Loucy (cell line): ENCODE measurements around the gene TRAF3.

ENCODE experiments used
- H2AFZ ChIP-seq: fragments of 200-600 bp; sonication (generic); 2 replicates; pipeline ENCODE4 v1.6.0; 2016; ENCODE audit warnings: antibody characterized with exemption, mild to moderate bottlenecking, low read length, moderate library complexity
- H3F3A ChIP-seq: fragments of 200-600 bp; 2 replicates; pipeline ENCODE4 v1.6.0; 2016; ENCODE audit warnings: antibody characterized with exemption, low read depth, mild to moderate bottlenecking
- H3K27me3 ChIP-seq: fragments of 200-600 bp; sonication (generic); 2 replicates; pipeline ENCODE4 v1.6.1; 2014; ENCODE audit warnings: low read length, mild to moderate bottlenecking; ENCODE audit not compliant: insufficient read depth, poor library complexity, severe bottlenecking
- H3K36me3 ChIP-seq: fragments of 200-600 bp; sonication (generic); 2 replicates; pipeline ENCODE4 v1.6.1; 2016; ENCODE audit warnings: low read length; ENCODE audit not compliant: insufficient read depth
- H3K4me1 ChIP-seq: fragments of 200-600 bp; sonication (generic); 2 replicates; pipeline ENCODE4 v1.5.1; 2014; ENCODE audit warnings: low read length, mild to moderate bottlenecking; ENCODE audit not compliant: insufficient read depth, poor library complexity, severe bottlenecking
- H3K4me2 ChIP-seq: fragments of 200-600 bp; sonication (generic); 2 replicates; pipeline ENCODE4 v1.6.0; 2014; ENCODE audit warnings: antibody characterized with exemption, low read length, low read depth, mild to moderate bottlenecking; ENCODE audit not compliant: poor library complexity, severe bottlenecking
- H3K4me3 ChIP-seq: fragments of 200-600 bp; sonication (generic); 2 replicates; pipeline ENCODE4 v1.5.1; 2014; ENCODE audit warnings: low read length, mild to moderate bottlenecking, mixed read lengths; ENCODE audit not compliant: poor library complexity, severe bottlenecking
- H3K79me2 ChIP-seq: fragments of 200-600 bp; sonication (generic); 2 replicates; pipeline ENCODE4 v1.6.1; 2014; ENCODE audit warnings: low read length; ENCODE audit not compliant: insufficient read depth
- H3K9ac ChIP-seq: fragments of 200-600 bp; sonication (generic); 2 replicates; pipeline ENCODE4 v1.6.0; 2014; ENCODE audit warnings: mild to moderate bottlenecking, low read depth, low read length, moderate library complexity; ENCODE audit not compliant: poor library complexity, severe bottlenecking
- H3K9me2 ChIP-seq: fragments of 200-600 bp; sonication (generic); replicated peaks from 2 replicates; pipeline ENCODE4 v1.6.1; 2016; ENCODE audit warnings: low read depth, low read length, mixed read lengths
- H3K9me3 ChIP-seq: fragments of 200-600 bp; sonication (generic); 2 replicates; pipeline ENCODE4 v1.6.1; 2014; ENCODE audit warnings: mild to moderate bottlenecking, antibody characterized with exemption, low read length, low read depth; ENCODE audit not compliant: insufficient read depth
- H4K20me1 ChIP-seq: fragments of 200-600 bp; sonication (generic); 2 replicates; pipeline ENCODE4 v1.6.0; 2014; ENCODE audit warnings: antibody characterized with exemption, low read length, mild to moderate bottlenecking; ENCODE audit not compliant: insufficient read depth, poor library complexity, severe bottlenecking
- EZH2phosphoT487 ChIP-seq: fragments of 200-600 bp; IDR thresholded peaks from 2 replicates; pipeline ENCODE4 v1.6.1; 2018; ENCODE audit warnings: antibody characterized with exemption, mild to moderate bottlenecking, moderate library complexity, borderline replicate concordance
- TF ChIP-seq, protein P1 (sequence below): fragments of 200-600 bp; sonication (generic); conservative IDR thresholded peaks from 2 replicates; pipeline ENCODE4 v1.5.1; 2014; ENCODE audit warnings: mild to moderate bottlenecking, antibody characterized with exemption, low read length

Gene TRAF3

DNA sequence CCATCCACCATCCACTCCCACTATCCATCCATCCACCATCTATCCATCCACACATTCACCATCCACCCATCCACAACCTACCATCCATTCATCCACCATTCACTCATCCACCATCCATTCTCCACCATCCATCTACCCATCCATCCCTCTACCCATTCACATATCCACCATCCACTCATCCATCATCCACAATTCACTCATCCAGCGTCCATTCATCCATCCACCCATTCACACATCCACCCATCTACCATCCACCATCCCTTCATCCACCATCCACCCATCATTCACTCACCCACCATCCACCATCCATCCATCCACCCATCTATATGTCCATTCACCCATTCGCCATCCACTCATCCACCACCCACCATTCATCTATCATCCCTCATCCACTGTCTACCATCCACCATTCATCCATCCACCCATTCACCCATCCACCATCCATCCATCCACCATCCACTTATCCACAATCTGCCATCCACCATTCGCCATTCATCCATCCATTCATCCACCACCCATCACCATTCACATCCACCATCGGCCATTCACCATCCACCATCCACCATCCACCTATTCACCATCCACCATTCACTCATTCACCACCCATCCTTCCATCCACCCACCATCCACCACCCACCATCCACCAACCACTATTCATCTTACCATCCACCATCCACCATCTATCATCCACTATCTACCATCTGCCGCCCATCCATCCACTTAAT is 143.2 kb downstream of the TRAF3 start:
- no peak overlapping the region for H3K4me3 ChIP-seq
- no peaks in the 10 kb centered on the region for H4K20me1 ChIP-seq
- no peaks in the 10 kb centered on the region for H3K9me3 ChIP-seq
- no peak overlapping the region for H3K4me2 ChIP-seq
- H3K9ac ChIP-seq: no peak overlapping the region
- H3K79me2 ChIP-seq: no peaks in the 10 kb centered on the region
- H2AFZ ChIP-seq: no peak overlapping the region
- TF ChIP-seq EZH2phosphoT487: no peak
- TF ChIP-seq, protein P1, sequence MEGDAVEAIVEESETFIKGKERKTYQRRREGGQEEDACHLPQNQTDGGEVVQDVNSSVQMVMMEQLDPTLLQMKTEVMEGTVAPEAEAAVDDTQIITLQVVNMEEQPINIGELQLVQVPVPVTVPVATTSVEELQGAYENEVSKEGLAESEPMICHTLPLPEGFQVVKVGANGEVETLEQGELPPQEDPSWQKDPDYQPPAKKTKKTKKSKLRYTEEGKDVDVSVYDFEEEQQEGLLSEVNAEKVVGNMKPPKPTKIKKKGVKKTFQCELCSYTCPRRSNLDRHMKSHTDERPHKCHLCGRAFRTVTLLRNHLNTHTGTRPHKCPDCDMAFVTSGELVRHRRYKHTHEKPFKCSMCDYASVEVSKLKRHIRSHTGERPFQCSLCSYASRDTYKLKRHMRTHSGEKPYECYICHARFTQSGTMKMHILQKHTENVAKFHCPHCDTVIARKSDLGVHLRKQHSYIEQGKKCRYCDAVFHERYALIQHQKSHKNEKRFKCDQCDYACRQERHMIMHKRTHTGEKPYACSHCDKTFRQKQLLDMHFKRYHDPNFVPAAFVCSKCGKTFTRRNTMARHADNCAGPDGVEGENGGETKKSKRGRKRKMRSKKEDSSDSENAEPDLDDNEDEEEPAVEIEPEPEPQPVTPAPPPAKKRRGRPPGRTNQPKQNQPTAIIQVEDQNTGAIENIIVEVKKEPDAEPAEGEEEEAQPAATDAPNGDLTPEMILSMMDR: no peak
- H3K9me2 ChIP-seq: no peaks in the 10 kb centered on the region
- peaks cover 10% of the 10 kb centered on the region for H3K4me1 ChIP-seq
- H3K36me3 ChIP-seq: no peaks in the 10 kb centered on the region
- no peaks in the 10 kb centered on the region for H3F3A ChIP-seq
- H3K27me3 ChIP-seq: no peaks in the 10 kb centered on the region

DNA sequence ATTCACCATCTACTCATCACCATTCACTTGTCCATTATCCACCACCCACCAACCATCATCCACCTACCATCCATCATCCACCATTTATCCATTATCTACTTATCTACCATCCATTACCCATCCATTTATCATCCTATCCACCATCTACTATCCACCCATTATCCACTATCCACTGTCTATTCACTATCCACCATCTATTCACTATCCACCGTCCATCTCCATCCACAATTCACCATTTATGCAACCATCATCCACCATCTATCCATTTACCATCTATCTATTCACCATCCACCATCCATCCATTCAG is 143.7 kb downstream of the TRAF3 start:
- Histone ChIP-seq H3K4me1 (peaks cover 10% of the 10 kb centered on the region), H3K4me2 (no peak overlapping the region), H3K27me3 (no peaks in the 10 kb centered on the region), H3K79me2 (no peaks in the 10 kb centered on the region), H4K20me1 (no peaks in the 10 kb centered on the region), H2AFZ (no peak overlapping the region), H3K36me3 (no peaks in the 10 kb centered on the region), H3K4me3 (no peak overlapping the region), H3F3A (no peaks in the 10 kb centered on the region), H3K9ac (no peak overlapping the region), H3K9me2 (no peaks in the 10 kb centered on the region), H3K9me3 (no peaks in the 10 kb centered on the region)
- TF ChIP-seq, protein P1: no peak
- TF ChIP-seq EZH2phosphoT487: no peak

DNA sequence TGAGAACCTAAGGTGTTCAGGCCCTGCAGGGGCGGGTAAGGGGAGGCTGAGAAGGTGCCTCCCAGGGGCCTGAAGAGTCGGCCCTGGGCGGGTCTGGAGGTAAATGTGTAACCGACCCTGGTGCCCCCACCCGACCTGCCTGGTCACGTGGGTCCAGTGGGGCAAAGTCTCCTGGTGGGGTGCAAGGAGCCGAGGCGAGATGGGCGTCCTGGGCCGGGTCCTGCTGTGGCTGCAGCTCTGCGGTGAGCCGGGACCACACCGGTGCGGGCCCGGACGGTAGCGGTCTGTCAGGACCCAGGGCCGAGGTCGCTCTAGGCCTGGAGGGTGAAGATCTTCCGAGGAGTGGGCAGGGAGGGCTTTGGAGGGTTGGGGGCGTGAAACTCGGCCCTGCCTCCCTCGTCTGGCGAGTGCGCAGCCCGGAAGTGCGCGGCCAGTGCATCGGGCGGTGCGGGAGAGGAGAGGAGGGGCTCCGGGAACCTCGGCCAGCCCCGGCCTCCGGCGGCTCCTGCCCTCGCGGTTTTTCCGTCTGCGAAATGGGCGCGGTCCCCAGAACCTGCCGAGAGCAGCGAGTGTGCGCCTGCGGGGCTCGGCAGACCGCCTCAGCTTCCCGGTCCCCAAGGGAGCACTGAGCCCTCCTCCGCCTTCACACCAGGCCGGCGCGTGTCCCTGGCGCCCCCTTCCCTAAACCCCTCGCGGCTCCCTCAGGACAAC is 145.4 kb downstream of the TRAF3 start, which contains the start of gene AMN:
AMN (plus strand) TSS at position 174 of the 711 bp plus-strand sequence; CDS start at position 200, 26 bp downstream.
- Histone ChIP-seq H3K9ac (no peak within 1 kb of the TSS), H3K79me2 (no peaks in the 10 kb centered on the region), H3K4me1 (peaks cover 2% of the 10 kb centered on the region), H3K36me3 (no peaks in the 10 kb centered on the region), H3K4me3 (no peak within 1 kb of the TSS), H3K4me2 (no peak within 1 kb of the TSS), H4K20me1 (no peaks in the 10 kb centered on the region), H3K27me3 (no peaks in the 10 kb centered on the region), H2AFZ (no peak within 1 kb of the TSS), H3K9me3 (no peaks in the 10 kb centered on the region), H3K9me2 (no peaks in the 10 kb centered on the region), H3F3A (no peaks in the 10 kb centered on the region)
- TF ChIP-seq, protein P1: no peak
- no peak for TF ChIP-seq EZH2phosphoT487
